Small intestine (tissue), 7 donors: ENCODE results near the gene EHMT2. TPM values are rescaled to one million over a fixed set of nuclear protein-coding genes. Genes with fewer than 3 reads are reported as not detected.
A peak's percentile ranks its signal among the peaks of the same experiment; 100 is the strongest.

ENCODE experiments used
- DNase-seq, 2 donors: peaks; one replicate each; pipeline versions ENCODE4 v3.0.0 to v3.0.0-alpha.2; 2013
- FAIRE-seq: peaks from 2 replicates; lab custom pipeline; 2012; peaks lifted over from hg19 to GRCh38; lab: Jason Lieb, UNC
- H3K27ac ChIP-seq, 3 donors: one replicate each; pipeline ENCODE4 v1.5.1; 2013; ENCODE audit warnings: low read length in 2 of 3, mild to moderate bottlenecking in 2 of 3, control low read depth in 1 of 3, inconsistent platforms in 1 of 3, low read depth in 1 of 3, moderate library complexity in 1 of 3
- H3K27me3 ChIP-seq, 3 donors: one replicate each; pipeline ENCODE4 v1.6.1; 2013; ENCODE audit warnings: low read length in 3 of 3, inconsistent platforms in 1 of 3; ENCODE audit not compliant: control insufficient read depth in 3 of 3, insufficient read depth in 3 of 3
- H3K36me3 ChIP-seq, 3 donors: one replicate each; pipeline ENCODE4 v1.6.1; 2013; ENCODE audit warnings: low read length in 3 of 3, inconsistent platforms in 1 of 3, low read depth in 1 of 3, mild to moderate bottlenecking in 1 of 3, moderate library complexity in 1 of 3; ENCODE audit not compliant: control insufficient read depth in 3 of 3, insufficient read depth in 2 of 3
- H3K4me1 ChIP-seq, 3 donors: one replicate each; pipeline ENCODE4 v1.6.1; 2013; ENCODE audit warnings: low read length in 2 of 3, inconsistent platforms in 1 of 3, low read depth in 1 of 3, mild to moderate bottlenecking in 1 of 3, moderate library complexity in 1 of 3; ENCODE audit not compliant: control insufficient read depth in 3 of 3, insufficient read depth in 2 of 3
- H3K4me3 ChIP-seq, 3 donors: one replicate each; pipeline ENCODE4 v1.5.1; 2013; ENCODE audit warnings: low read length in 3 of 3, control low read depth in 1 of 3, inconsistent platforms in 1 of 3, low read depth in 1 of 3, mild to moderate bottlenecking in 1 of 3, moderate library complexity in 1 of 3
- H3K9me3 ChIP-seq, 2 donors: one replicate each; pipeline ENCODE4 v1.6.1; 2013; ENCODE audit warnings: low read depth in 1 of 2, low read length in 1 of 2; ENCODE audit not compliant: control insufficient read depth in 2 of 2, insufficient read depth in 1 of 2
- WGBS, 3 donors: extraction: QIAGEN DNeasy Blood & Tissue Kit; methylation state at CpG; one replicate each; pipeline ENCODE4 v1.1.7; 2013; 5-methylcytosine and 5-hydroxymethylcytosine counted together
- polyA plus RNA-seq, 4 donors: library from polyadenylated mRNA; stranded (reverse) in 3 of 4; unstranded in 1 of 4; fragments of 200-250 nt in 3 of 4; fragments of 120-200 nt in 1 of 4; gene quantifications; one replicate each; pipeline versions ENCODE4 v1.2.1 to v1.2.3, GENCODE V29; 2013
- donor health status: healthy with polysubstance abuse.
- donor health status: control.
- donor health status: control.
- donor health status: Bipolar disorder and iron deficiency.
- donor health status: healthy.

The EHMT2 gene
- polyA plus RNA-seq, 4 donors, result 27.8 to 50.3 (median 37.4) TPM

DNA sequence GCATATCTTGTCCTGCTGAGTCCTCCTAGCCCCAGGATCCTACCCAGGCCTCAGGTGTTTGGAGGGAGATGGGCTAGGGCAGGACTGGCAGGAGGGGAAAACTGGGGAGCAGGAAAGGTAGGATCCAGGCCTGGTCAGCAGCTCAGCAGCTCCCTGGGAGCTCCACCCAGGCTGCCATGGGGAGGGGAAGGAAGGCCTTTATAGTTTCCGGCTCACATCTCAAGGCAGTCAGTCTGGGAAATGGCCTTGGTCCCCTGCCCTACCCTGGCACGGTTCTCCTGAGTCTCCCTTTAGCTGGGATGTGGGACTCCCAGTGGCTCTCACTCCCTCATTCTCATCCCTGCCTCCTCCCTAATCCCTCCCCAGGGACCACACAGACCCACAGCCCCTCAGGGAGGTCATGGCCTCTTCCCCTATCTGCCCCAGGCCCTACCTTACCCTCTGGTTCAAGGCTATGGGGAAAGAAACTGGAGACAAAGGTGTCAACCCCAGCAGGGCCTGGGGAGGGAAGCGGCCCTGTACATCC, 20.3 kb downstream of the EHMT2 start:
- H3K9me3 ChIP-seq, result no peaks in the 10 kb centered on the region
- H3K4me3 ChIP-seq, result peak overlapping the region in 2 of 3 donors; percentile 83 to 87
- H3K36me3 ChIP-seq, result peaks cover 9 to 72% (median 16%) of the 10 kb centered on the region in 3 donors
- peak overlapping the region; percentile 89 to 99 (median 99) for H3K27ac ChIP-seq
- no peaks in the 10 kb centered on the region for H3K27me3 ChIP-seq
- no peak for FAIRE-seq
- H3K4me1 ChIP-seq, result peaks cover 0 to 24% (median 0%) of the 10 kb centered on the region in 3 donors
- WGBS, 3 donors, result 16 to 46% (median 24%) methylated on average over 3 of the region's 3 CpGs
- DNase-seq, result peak; percentile 72 to 82

DNA sequence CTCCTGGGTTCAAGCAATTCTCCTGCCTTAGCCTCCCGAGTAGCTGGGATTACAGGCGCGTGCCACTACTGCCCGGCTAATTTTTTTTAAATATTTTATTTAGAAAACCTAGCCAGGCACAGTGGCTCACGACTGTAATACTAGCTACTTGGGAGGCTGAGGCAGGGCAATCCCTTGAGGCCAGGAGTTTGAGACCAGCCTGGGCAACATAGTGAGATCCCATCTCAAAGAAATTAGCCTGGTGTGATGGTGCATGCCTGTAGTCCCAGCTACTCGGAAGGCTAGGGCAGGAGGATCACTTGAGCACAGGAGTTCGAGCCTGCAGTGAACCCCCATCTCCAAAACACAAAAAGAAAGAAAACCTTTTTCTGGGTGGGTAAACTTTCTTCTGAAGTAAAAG, 21.1 kb downstream of the EHMT2 start:
- Histone ChIP-seq H3K27ac (peak overlapping the region in 1 of 3 donors; percentile 99), H3K36me3 (peaks cover 12 to 74% (median 16%) of the 10 kb centered on the region in 3 donors), H3K9me3 (no peaks in the 10 kb centered on the region), H3K4me3 (no peak overlapping the region), H3K4me1 (peaks cover 0 to 24% (median 0%) of the 10 kb centered on the region in 3 donors), H3K27me3 (no peaks in the 10 kb centered on the region)
- no peak for DNase-seq
- WGBS, 3 donors, result 89 to 93% (median 90%) methylated on average over 7 of the region's 7 CpGs
- FAIRE-seq, result no peak

DNA sequence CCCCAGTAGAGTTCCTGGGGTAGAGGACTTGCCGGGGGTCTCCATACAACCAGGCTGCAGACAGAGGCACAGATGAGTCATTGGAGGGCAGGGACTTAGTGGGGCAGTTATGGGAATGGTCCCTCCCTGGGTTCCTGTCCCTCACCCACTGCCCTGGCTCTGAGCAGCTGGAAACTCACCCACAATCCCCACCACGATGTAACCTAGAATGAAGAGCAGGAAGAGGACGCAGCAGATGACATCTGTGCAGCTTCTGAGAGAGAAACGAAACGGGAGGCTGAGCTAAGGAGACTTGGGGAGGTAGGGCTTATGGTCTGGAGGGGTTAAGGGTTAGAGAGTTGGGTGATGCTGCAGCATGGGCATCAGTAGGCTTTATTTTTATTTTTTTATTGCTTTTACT, 21.6 kb downstream of the EHMT2 start:
- no peaks in the 10 kb centered on the region for H3K9me3 ChIP-seq
- H3K4me1 ChIP-seq, result peaks cover 0 to 24% (median 0%) of the 10 kb centered on the region in 3 donors
- no peak overlapping the region for H3K4me3 ChIP-seq
- H3K27ac ChIP-seq, result no peak overlapping the region
- DNase-seq (no peak), FAIRE-seq (no peak)
- peaks cover 12 to 74% (median 14%) of the 10 kb centered on the region in 3 donors for H3K36me3 ChIP-seq
- WGBS, 3 donors, result 63 to 76% (median 63%) methylated on average over 5 of the region's 5 CpGs
- no peaks in the 10 kb centered on the region for H3K27me3 ChIP-seq

DNA sequence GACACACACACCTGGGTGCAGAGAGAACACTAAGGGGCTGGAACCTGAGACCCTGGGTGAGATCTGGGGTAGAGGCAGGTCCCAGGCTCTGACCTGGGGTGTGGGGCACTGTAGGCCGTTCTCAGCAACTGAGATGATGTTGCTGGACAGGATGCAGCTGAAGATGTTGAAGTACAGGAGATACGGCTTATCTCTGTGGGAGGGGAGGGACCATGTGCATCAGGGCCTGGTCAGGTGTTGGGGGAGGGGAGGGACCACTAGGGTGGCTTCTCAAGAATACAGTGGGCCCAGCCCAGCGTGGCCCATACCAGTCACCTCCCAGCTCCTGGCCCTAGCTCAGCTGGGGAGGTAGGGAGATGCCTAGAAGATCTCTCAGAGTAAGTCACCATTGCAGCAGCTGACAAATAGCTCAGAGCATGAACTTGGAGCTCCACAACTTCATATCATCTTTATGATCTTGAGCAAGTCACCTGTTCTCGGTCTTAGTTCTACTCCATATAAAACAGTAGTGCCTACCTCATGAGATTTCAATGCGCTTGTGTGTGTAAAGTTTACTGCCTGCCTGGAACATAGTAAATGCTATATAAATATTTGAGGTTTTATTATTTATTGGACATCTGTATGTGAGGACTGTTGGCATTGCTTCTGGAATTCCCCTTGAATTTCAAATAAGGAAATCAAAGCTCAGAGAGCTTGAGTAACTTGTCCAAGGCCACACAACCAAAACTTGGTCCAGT, 22.5 kb downstream of the EHMT2 start:
- Histone ChIP-seq H3K27ac (no peak overlapping the region), H3K4me1 (peaks cover 0 to 24% (median 0%) of the 10 kb centered on the region in 3 donors), H3K9me3 (no peaks in the 10 kb centered on the region), H3K36me3 (peaks cover 5 to 74% (median 13%) of the 10 kb centered on the region in 3 donors), H3K4me3 (no peak overlapping the region), H3K27me3 (no peaks in the 10 kb centered on the region)
- 70 to 78% (median 73%) methylated on average over 5 of the region's 5 CpGs for WGBS, 3 donors
- FAIRE-seq, result no peak
- DNase-seq, result no peak

DNA sequence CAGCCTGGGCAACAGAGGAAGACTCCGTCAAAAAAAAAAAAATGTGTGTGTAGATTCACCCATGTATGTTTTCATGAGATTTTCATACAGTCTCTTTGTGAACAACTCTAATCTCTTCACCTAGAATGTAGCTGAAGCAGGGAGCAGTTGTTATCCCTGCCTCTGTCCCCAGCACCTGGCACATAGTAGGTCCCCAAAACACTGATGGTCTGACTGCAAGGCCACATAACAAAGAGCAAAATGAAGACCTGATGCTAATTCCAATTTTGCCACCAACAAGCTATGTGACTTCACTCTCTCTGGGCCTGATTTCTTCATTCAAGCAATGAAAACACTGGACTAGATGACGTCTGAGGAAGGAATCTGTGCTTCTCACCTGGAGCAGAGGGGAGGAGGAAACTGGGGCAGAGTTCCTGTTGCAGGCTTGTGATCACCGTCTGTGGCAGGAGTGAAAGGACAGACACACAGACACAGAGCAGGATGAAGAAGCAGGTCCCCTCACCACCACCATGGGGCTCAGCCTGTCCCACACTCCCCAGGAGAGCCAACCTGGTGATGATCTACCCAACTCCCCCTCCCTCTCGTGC, 23.3 kb downstream of the EHMT2 start:
- Histone ChIP-seq H3K9me3 (no peaks in the 10 kb centered on the region), H3K36me3 (peaks cover 7 to 72% (median 14%) of the 10 kb centered on the region in 3 donors), H3K4me1 (peaks cover 0 to 16% (median 0%) of the 10 kb centered on the region in 3 donors), H3K4me3 (no peak overlapping the region), H3K27me3 (no peaks in the 10 kb centered on the region), H3K27ac (no peak overlapping the region)
- DNase-seq, result no peak
- FAIRE-seq, result no peak
- 50 to 67% (median 59%) methylated on average over 4 of the region's 4 CpGs for WGBS, 3 donors

DNA sequence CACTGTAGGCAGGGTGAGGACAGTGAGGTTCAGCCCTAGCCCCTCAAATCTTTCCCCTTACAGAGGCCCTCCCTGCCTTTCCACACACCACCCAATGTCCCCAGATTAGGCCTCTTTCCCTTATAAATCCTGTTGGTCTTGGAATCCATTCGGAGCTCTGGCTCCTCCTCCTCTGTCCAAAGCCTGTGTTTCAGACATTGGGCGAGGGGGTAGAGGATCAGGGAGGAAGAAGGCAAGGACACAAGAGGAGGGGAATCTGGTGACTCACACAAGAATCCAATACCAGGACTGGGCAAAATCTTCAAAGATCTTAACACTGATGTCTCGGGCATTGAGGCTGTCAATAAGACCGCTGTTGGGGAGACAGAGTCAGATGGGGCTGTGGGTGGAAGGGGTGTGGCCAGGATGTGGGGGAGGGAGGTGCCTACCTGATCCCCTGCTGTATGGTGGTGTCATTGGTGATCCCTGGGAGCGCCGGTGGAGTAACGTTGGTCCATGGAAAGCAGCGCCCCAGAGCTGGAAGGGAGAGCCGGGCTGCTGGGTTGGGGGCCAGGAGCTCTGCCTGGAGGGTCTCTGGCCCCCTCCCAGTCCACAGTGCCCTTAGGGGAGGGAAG, 26.3 kb downstream of the EHMT2 start:
- Histone ChIP-seq H3K4me3 (no peak overlapping the region), H3K36me3 (peaks cover 7 to 90% (median 13%) of the 10 kb centered on the region in 3 donors), H3K27ac (no peak overlapping the region), H3K9me3 (no peaks in the 10 kb centered on the region), H3K4me1 (peaks cover 0 to under 1% (median 0%) of the 10 kb centered on the region in 3 donors), H3K27me3 (no peaks in the 10 kb centered on the region)
- no peak for DNase-seq
- WGBS, 3 donors, result 62 to 77% (median 64%) methylated on average over 6 to 9 of the region's 9 CpGs
- no peak for FAIRE-seq

DNA sequence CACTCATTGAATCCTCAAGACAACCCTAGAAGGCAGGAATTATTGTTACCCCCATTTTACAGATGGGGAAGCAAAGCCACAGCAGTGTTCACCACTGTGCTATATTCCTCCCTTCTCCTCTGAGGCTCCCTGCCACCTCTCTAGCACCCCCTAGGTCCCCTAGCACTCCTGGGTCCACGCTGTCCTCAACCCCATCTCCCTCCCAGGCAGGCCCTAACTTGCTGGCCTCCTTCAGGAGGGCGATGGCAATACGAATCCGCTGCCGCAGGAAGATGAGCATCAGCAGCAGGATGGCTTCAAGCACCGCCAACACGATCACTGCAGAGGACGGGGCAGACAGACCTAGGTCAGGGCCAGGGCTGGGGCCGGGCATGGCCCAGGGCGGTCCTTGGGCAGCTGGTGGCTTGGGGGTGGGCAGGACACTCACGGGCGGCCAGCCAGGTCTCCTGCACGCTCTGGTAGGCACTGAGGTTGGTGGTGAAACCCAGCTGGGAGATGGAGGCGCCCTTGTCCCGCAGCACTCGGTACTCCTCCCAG, 27.0 kb downstream of the EHMT2 start:
- WGBS, 3 donors, result 75 to 86% (median 84%) methylated on average over 13 to 16 of the region's 16 CpGs
- DNase-seq, result no peak
- Histone ChIP-seq H3K4me1 (no peaks in the 10 kb centered on the region), H3K36me3 (peaks cover 7 to 90% (median 16%) of the 10 kb centered on the region in 3 donors), H3K27ac (no peak overlapping the region), H3K9me3 (no peaks in the 10 kb centered on the region), H3K4me3 (no peak overlapping the region), H3K27me3 (no peaks in the 10 kb centered on the region)
- FAIRE-seq, result no peak

DNA sequence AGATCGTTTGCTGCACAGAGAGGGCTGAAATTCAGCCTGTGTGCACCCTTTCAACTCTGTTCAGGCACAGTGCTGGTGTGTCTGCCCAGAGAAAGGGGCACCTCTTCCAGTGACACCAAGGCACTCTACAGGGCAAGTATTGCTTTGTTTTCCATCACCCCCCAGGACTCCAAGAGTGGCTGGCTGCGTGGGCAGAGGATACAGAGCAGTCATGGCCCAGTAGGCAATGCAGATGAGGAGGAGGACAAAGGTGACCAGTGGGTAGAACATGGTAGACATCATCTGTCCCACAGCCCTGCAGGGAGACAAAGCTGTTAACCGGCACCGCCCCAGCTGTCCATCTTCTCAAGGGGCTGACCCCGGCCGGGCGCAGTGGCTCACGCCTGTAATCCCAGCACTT, 28.2 kb downstream of the EHMT2 start:
- WGBS, 3 donors, result 79 to 91% (median 86%) methylated on average over 7 to 8 of the region's 8 CpGs
- no peak for DNase-seq
- Histone ChIP-seq H3K27ac (no peak overlapping the region), H3K27me3 (no peaks in the 10 kb centered on the region), H3K9me3 (no peaks in the 10 kb centered on the region), H3K36me3 (peaks cover 2 to 92% (median 17%) of the 10 kb centered on the region in 3 donors), H3K4me1 (no peaks in the 10 kb centered on the region), H3K4me3 (no peak overlapping the region)
- FAIRE-seq, result no peak
